ENCODE results near the gene FBXL20. TPM values are rescaled to one million over a fixed set of nuclear protein-coding genes. Genes with fewer than 3 reads are reported as not detected.

FBXL20 gene
- total RNA-seq, 4 donors from 2014 or later = 20.5 to 34.7 (median 26.6) TPM

DNA sequence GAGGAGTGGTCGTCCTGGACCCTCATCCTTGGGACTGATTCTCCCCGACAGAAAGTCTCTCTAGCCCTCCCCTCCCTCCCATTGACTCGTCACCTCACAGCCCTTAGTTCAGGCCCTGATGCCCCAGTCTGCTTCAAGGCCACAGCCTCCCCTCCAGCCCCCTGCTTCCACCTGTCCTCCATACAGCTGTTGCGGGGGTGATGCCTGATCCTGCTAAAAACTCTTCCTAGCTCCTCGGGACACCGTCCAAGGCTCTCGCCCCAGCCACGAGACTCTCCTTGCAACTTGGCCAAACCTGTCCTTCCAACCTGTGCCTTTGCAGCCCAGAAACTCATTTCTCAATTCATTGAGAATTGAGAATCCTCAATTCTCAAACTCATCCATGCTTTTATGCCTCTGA, 182.5 kb downstream of the FBXL20 start:
- DNase-seq = no peak
- Histone ChIP-seq H3K4me1 (no peaks in the 10 kb centered on the region), H3K27me3 (no peaks in the 10 kb centered on the region), H3K4me3 (no peak overlapping the region), H3K9me3 (peaks cover 0 to 6% (median 0%) of the 10 kb centered on the region in 4 donors), H3K27ac (no peak overlapping the region), H3K36me3 (no peaks in the 10 kb centered on the region)
- TF ChIP-seq, protein P1, sequence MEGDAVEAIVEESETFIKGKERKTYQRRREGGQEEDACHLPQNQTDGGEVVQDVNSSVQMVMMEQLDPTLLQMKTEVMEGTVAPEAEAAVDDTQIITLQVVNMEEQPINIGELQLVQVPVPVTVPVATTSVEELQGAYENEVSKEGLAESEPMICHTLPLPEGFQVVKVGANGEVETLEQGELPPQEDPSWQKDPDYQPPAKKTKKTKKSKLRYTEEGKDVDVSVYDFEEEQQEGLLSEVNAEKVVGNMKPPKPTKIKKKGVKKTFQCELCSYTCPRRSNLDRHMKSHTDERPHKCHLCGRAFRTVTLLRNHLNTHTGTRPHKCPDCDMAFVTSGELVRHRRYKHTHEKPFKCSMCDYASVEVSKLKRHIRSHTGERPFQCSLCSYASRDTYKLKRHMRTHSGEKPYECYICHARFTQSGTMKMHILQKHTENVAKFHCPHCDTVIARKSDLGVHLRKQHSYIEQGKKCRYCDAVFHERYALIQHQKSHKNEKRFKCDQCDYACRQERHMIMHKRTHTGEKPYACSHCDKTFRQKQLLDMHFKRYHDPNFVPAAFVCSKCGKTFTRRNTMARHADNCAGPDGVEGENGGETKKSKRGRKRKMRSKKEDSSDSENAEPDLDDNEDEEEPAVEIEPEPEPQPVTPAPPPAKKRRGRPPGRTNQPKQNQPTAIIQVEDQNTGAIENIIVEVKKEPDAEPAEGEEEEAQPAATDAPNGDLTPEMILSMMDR (IDR thresholded peaks at IDR 0.05) = no peak
- no peak for TF ChIP-seq POLR2A (IDR thresholded peaks at IDR 0.05)

DNA sequence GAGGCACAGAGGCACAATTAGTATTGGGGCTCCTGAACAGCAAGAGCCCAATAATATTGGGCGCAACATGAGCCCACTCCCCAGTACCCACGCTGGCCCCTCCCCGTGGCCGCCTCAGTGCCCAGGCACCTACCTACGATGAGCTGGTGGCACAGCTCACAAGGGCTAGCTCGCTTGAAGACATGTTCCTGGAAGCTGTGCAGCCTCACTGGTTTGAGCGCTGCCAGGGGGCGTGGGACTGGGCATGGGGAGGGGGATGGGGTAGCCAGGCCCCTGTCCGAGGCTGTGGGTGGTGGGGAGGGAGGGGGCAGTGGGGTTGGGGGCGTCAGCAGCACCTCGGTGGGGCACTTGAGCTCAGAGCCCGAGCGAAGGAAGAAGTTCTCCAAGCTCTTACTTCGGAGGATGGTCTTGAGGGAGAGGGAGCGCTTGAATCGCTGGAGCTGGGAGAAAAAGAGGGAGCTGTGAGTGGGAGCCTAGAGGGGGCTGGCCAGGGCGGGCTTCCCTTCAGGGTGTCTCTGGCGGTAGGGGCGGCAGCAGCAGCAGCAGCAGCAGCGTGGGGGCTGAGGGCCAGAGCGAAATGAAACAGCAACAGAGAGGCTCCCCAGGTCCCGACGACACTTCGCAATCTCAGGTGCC, 183.6 kb downstream of the FBXL20 start:
- TF ChIP-seq, protein P1 (IDR thresholded peaks at IDR 0.05) = no peak
- no peak for TF ChIP-seq POLR2A (IDR thresholded peaks at IDR 0.05)
- Histone ChIP-seq H3K4me1 (no peaks in the 10 kb centered on the region), H3K36me3 (no peaks in the 10 kb centered on the region), H3K27me3 (no peaks in the 10 kb centered on the region), H3K27ac (no peak overlapping the region), H3K9me3 (peaks cover 0 to 6% (median 0%) of the 10 kb centered on the region in 4 donors), H3K4me3 (no peak overlapping the region)
- DNase-seq = peak in 1 of 3 donors; percentile 45

DNA sequence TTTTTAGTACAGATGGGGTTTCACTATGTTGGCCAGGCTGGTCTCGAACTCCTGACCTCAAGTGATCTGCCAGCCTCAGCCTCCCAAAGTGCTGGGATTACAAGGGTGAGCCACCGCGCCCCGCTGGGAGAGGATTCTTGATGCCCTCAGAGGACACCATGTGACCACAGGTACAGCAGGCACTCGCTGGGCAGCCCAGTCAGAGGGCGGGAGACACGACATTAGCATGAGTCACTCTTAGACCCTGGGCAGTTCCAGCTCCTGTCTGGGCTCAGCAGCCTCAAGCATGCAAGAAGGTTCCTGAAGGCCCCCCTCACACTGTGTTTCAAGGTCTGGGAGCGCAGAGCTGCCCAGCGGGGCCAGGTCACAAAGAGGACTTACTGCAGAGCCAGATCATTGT, 187.6 kb downstream of the FBXL20 start:
- peaks cover 0 to 16% (median 13%) of the 10 kb centered on the region in 4 donors for H3K4me1 ChIP-seq
- H3K4me3 ChIP-seq = no peak overlapping the region
- TF ChIP-seq, protein P1 (IDR thresholded peaks at IDR 0.05) = no peak
- no peak for TF ChIP-seq POLR2A (IDR thresholded peaks at IDR 0.05)
- H3K27me3 ChIP-seq = peaks cover 0 to 12% of the 10 kb centered on the region in 2 donors
- H3K27ac ChIP-seq = no peak overlapping the region
- peaks cover 0 to 6% (median 0%) of the 10 kb centered on the region in 4 donors for H3K9me3 ChIP-seq
- DNase-seq = no peak
- no peaks in the 10 kb centered on the region for H3K36me3 ChIP-seq

DNA sequence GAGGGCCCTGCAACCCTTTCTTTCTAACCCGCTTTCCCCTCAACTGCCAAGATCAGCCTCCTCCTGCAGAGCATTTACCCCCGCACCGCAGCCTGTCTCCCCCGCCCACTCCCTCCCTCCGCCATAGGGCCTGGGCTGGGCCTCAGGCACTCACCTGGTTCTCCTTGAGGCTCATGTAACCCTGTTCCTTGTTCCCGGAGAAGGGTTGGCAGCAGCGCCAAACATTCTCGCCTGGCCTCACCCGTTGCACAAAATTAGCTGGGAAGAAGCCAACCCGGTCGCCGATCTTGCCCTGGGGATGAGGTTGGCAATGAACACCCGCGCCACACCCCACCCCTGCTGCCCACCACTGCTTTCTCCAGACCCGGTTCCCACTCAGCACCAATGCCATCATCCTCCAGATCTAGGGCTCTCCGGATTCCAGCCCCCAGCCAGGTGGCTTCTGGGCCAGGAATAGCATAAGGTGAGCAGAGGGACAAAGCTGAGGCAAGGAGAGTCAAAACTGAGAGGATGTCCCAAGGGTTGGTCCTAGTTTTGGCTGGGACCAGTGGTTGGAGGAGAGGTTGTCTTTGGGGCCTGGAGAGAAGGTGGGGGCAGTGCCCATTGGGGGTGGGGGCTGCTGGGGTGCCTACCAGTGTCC, 188.5 kb downstream of the FBXL20 start:
- H3K27me3 ChIP-seq = peaks cover 0 to 12% of the 10 kb centered on the region in 2 donors
- TF ChIP-seq, protein P1 (IDR thresholded peaks at IDR 0.05) = no peak
- no peak for TF ChIP-seq POLR2A (IDR thresholded peaks at IDR 0.05)
- no peak for DNase-seq
- H3K9me3 ChIP-seq = peaks cover 0 to 6% (median 0%) of the 10 kb centered on the region in 4 donors
- no peak overlapping the region for H3K4me3 ChIP-seq
- peaks cover 0 to 24% (median 20%) of the 10 kb centered on the region in 4 donors for H3K4me1 ChIP-seq
- H3K36me3 ChIP-seq = no peaks in the 10 kb centered on the region
- H3K27ac ChIP-seq = no peak overlapping the region

DNA sequence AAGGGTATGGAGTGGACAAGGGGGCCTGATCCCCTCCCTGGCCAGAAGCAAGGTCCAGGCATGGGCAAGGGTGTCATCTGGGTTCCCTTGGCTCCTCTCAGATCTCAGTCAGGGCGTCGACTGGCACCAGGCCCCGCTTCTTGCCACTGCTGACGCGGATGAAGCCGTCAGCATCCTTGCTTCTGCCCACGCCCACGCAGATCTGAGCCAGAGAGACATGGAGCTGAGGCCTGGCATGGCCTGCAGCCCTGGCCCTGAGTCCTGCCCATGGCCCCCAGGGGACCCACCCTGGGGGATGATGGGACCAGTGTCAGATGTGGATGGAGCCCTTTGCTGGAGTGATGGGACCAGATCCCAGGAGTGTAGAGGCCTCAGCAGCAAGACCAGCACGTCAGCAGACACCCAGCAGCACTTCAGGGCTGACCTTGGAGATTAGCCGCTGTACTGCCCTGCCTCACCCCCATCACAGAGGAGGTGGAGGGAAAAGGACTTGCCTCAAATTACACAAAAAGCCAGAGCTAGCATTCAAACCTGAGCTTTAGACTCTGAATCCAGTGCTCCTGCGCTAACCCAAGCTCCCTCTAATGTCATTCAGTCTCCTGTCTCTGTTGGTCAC, 189.1 kb downstream of the FBXL20 start:
- Histone ChIP-seq H3K27ac (no peak overlapping the region), H3K36me3 (no peaks in the 10 kb centered on the region), H3K27me3 (peaks cover 0 to 12% of the 10 kb centered on the region in 2 donors), H3K4me3 (no peak overlapping the region), H3K9me3 (peaks cover 0 to 1% (median 0%) of the 10 kb centered on the region in 4 donors), H3K4me1 (peaks cover 0 to 25% (median 20%) of the 10 kb centered on the region in 4 donors)
- no peak for DNase-seq
- TF ChIP-seq, protein P1 (IDR thresholded peaks at IDR 0.05) = no peak
- TF ChIP-seq POLR2A (IDR thresholded peaks at IDR 0.05) = no peak

All from Peyer's patch (tissue), 4 donors.